Fibroblast of lung (primary cell): ENCODE data around the gene PSMG4.

Experiments used
- CTCF ChIP-seq, 2 donors: IDR thresholded peaks in 1 of 2; conservative IDR thresholded peaks in 1 of 2; 1 replicate in 1 of 2; 2 replicates in 1 of 2; pipeline ENCODE4 v1.5.1; 2011 to 2012; ENCODE audit warnings: low read length in 2 of 2, control low read depth in 1 of 2, inconsistent platforms in 1 of 2, low read depth in 1 of 2, mild to moderate bottlenecking in 1 of 2
- EZH2 ChIP-seq: IDR thresholded peaks from 2 replicates; pipeline ENCODE4 v1.5.1; 2012; ENCODE audit warnings: low read length, control low read depth, mild to moderate bottlenecking; ENCODE audit errors: missing control alignments

- TF ChIP-seq CTCF (conservative IDR thresholded peaks at IDR 0.05 in 1 of 2, IDR thresholded peaks at IDR 0.05 in 1 of 2; ENCODE audit: low read depth in 1 of 2, low read length in 2 of 2): no peak
- no peak for TF ChIP-seq EZH2
These were observed 3.2 kb downstream of the PSMG4 start for GRCh38 chr6:3261921-3262320.
